Keratinocyte (primary cell): Measurements from ENCODE around the gene LONP1.

ENCODE experiments used
- EZH2 ChIP-seq: IDR thresholded peaks from one replicate; pipeline ENCODE4 v1.6.1; 2012; ENCODE audit warnings: inconsistent platforms, mild to moderate bottlenecking, low read length, moderate library complexity
- TF ChIP-seq, protein P1 (sequence below), 3 experiments: IDR thresholded peaks in 1 of 3; conservative IDR thresholded peaks in 1 of 3; optimal IDR thresholded peaks in 1 of 3; 2 replicates in 2 of 3; 3 replicates in 1 of 3; pipeline versions ENCODE3 to v1.5.1; 2011; ENCODE audit warnings: low read length in 3 of 3, mild to moderate bottlenecking in 3 of 3, moderate library complexity in 2 of 3, control low read depth in 1 of 3, inconsistent platforms in 1 of 3; ENCODE audit not compliant: insufficient read depth in 2 of 3; ENCODE audit errors: extremely low read depth in 1 of 3

DNA sequence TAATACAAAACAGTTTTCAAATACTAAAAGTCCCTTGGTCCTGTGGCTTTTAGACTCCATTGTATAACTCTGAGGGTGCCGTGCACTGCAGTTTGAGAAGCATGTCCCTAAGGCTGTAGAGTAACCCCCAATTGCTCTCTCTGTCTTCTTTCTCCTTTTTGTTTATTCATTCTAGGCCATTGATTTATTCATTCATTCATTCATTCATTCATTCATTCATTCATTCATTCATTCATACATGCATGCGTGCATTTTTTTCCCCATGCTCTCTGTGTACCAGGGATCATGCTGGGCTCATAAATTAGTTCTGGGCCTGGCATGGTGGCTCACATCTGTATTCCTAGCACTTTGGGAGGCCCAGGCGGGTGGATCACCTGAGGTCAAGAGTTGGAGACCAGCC is 45.3 kb upstream of the LONP1 start:
- TF ChIP-seq, protein P1, sequence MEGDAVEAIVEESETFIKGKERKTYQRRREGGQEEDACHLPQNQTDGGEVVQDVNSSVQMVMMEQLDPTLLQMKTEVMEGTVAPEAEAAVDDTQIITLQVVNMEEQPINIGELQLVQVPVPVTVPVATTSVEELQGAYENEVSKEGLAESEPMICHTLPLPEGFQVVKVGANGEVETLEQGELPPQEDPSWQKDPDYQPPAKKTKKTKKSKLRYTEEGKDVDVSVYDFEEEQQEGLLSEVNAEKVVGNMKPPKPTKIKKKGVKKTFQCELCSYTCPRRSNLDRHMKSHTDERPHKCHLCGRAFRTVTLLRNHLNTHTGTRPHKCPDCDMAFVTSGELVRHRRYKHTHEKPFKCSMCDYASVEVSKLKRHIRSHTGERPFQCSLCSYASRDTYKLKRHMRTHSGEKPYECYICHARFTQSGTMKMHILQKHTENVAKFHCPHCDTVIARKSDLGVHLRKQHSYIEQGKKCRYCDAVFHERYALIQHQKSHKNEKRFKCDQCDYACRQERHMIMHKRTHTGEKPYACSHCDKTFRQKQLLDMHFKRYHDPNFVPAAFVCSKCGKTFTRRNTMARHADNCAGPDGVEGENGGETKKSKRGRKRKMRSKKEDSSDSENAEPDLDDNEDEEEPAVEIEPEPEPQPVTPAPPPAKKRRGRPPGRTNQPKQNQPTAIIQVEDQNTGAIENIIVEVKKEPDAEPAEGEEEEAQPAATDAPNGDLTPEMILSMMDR (optimal IDR thresholded peaks at IDR 0.05 in 1 of 3, IDR thresholded peaks at IDR 0.05 in 1 of 3, conservative IDR thresholded peaks at IDR 0.05 in 1 of 3; ENCODE audit: extremely low read depth in 1 of 3, insufficient read depth in 2 of 3, low read length in 3 of 3): no peak
- no peak for TF ChIP-seq EZH2
